ENCODE measurements around the gene GPRC5D.

GPRC5D gene

GRCh38 chr12:12908711-12909110, 43.3 kb downstream of the GPRC5D start:
- DNase-seq (ENCODE audit: low read depth in 2 of 3, low spot score in 2 of 3): no peak

GRCh38 chr12:12908252-12908651, 43.7 kb downstream of the GPRC5D start:
- DNase-seq (ENCODE audit: low read depth in 2 of 3, low spot score in 2 of 3): no peak

- DNase-seq (ENCODE audit: low read depth in 2 of 3, low spot score in 2 of 3): no peak
These were observed 44.4 kb downstream of the GPRC5D start for GRCh38 chr12:12907552-12907951.

- no peak for DNase-seq (ENCODE audit: low read depth in 2 of 3, low spot score in 2 of 3)
These were observed 48.0 kb downstream of the GPRC5D start for GRCh38 chr12:12903642-12904609.

GRCh38 chr12:12902036-12902435, 49.9 kb downstream of the GPRC5D start:
- no peak for DNase-seq (ENCODE audit: low read depth in 2 of 3, low spot score in 2 of 3)

GRCh38 chr12:12901158-12901791, 50.7 kb downstream of the GPRC5D start:
- no peak for DNase-seq (ENCODE audit: low read depth in 2 of 3, low spot score in 2 of 3)

- DNase-seq (ENCODE audit: low read depth in 2 of 3, low spot score in 2 of 3): no peak
These were observed 51.2 kb downstream of the GPRC5D start for GRCh38 chr12:12900786-12901157.

- DNase-seq (ENCODE audit: low read depth in 2 of 3, low spot score in 2 of 3): peak in 1 of 3 experiments; percentile 15
These were observed 52.2 kb downstream of the GPRC5D start for GRCh38 chr12:12899530-12900380.

GRCh38 chr12:12898911-12899511, 53.0 kb downstream of the GPRC5D start:
- no peak for DNase-seq (ENCODE audit: low read depth in 2 of 3, low spot score in 2 of 3)

GRCh38 chr12:12898136-12898717, 53.7 kb downstream of the GPRC5D start:
- no peak for DNase-seq (ENCODE audit: low read depth in 2 of 3, low spot score in 2 of 3)

GRCh38 chr12:12897302-12897701, 54.7 kb downstream of the GPRC5D start:
- DNase-seq (ENCODE audit: low read depth in 2 of 3, low spot score in 2 of 3): no peak

- DNase-seq (ENCODE audit: low read depth in 2 of 3, low spot score in 2 of 3): no peak
These were observed 55.7 kb downstream of the GPRC5D start for GRCh38 chr12:12896260-12896659.

- DNase-seq (ENCODE audit: low read depth in 2 of 3, low spot score in 2 of 3): no peak
These were observed 58.5 kb downstream of the GPRC5D start for GRCh38 chr12:12893438-12893837.

- no peak for DNase-seq (ENCODE audit: low read depth in 2 of 3, low spot score in 2 of 3)
These were observed 59.3 kb downstream of the GPRC5D start for GRCh38 chr12:12892681-12893141.

GRCh38 chr12:12891881-12892355, 60.1 kb downstream of the GPRC5D start:
- no peak for DNase-seq (ENCODE audit: low read depth in 2 of 3, low spot score in 2 of 3)

GRCh38 chr12:12891080-12891880, 60.7 kb downstream of the GPRC5D start, which contains the start of gene GPRC5A:
Gene GPRC5A, plus strand, starts transcription at chr12:12891562. Its CDS starts 16,688 bp downstream, at chr12:12908250.
- DNase-seq (ENCODE audit: low read depth in 2 of 3, low spot score in 2 of 3): no peak
